MM.1S (cell line): Measurements from ENCODE around the gene HOOK2.

Experiments
- DNase-seq: peaks from one replicate; pipeline ENCODE4 v3.0.0-alpha.2; 2015
- H2AFZ ChIP-seq: fragments of 300-600 bp; sonication (generic); 2 replicates; pipeline ENCODE4 v1.6.0; 2016; ENCODE audit warnings: antibody characterized with exemption, low read length
- H3F3A ChIP-seq: fragments of 300-600 bp; sonication (generic); 2 replicates; pipeline ENCODE4 v1.6.1; 2016; ENCODE audit warnings: mild to moderate bottlenecking, antibody characterized with exemption, low read length, moderate library complexity, mixed read lengths; ENCODE audit not compliant: insufficient read depth
- H3K27ac ChIP-seq: fragments of 300-600 bp; sonication (generic); 2 replicates; pipeline ENCODE4 v1.5.1; 2016; ENCODE audit warnings: mild to moderate bottlenecking, low read length
- H3K27me3 ChIP-seq: fragments of 300-600 bp; sonication (generic); replicated peaks from 2 replicates; pipeline ENCODE4 v1.6.0; 2016; ENCODE audit warnings: low read length; ENCODE audit not compliant: insufficient read depth
- H3K36me3 ChIP-seq: fragments of 300-600 bp; sonication (generic); replicated peaks from 2 replicates; pipeline ENCODE4 v1.6.1; 2016; ENCODE audit warnings: mild to moderate bottlenecking, low read length, mixed read lengths; ENCODE audit not compliant: insufficient read depth
- H3K4me1 ChIP-seq: fragments of 300-600 bp; sonication (generic); 2 replicates; pipeline ENCODE4 v1.6.1; 2016; ENCODE audit warnings: low read length, mixed read lengths
- H3K4me2 ChIP-seq: fragments of 300-600 bp; sonication (generic); 2 replicates; pipeline ENCODE4 v1.6.0; 2016; ENCODE audit warnings: low read depth, low read length
- H3K4me3 ChIP-seq: fragments of 300-600 bp; sonication (generic); 2 replicates; pipeline ENCODE4 v1.5.1; 2016; ENCODE audit warnings: low read length, mixed read lengths
- H3K79me2 ChIP-seq: fragments of 300-600 bp; sonication (generic); 2 replicates; pipeline ENCODE4 v1.6.1; 2016; ENCODE audit warnings: mixed run types, low read length, mixed read lengths
- H3K9ac ChIP-seq: fragments of 300-600 bp; sonication (generic); 2 replicates; pipeline ENCODE4 v1.6.1; 2016; ENCODE audit warnings: low read length, mixed read lengths
- H3K9me2 ChIP-seq: fragments of 300-600 bp; sonication (generic); replicated peaks from 2 replicates; pipeline ENCODE4 v1.6.1; 2016; ENCODE audit warnings: mild to moderate bottlenecking, low read length, mixed read lengths; ENCODE audit not compliant: insufficient read depth
- H3K9me3 ChIP-seq: fragments of 300-600 bp; sonication (generic); replicated peaks from 2 replicates; pipeline ENCODE4 v1.6.1; 2016; ENCODE audit warnings: mild to moderate bottlenecking, low read length, mixed read lengths; ENCODE audit not compliant: insufficient read depth
- H4K20me1 ChIP-seq: fragments of 300-600 bp; sonication (generic); 2 replicates; pipeline ENCODE4 v1.6.1; 2016; ENCODE audit warnings: mild to moderate bottlenecking, low read length, moderate library complexity, mixed read lengths; ENCODE audit not compliant: insufficient read depth
- CTCF ChIP-seq: fragments of 300-600 bp; sonication (generic); IDR thresholded peaks from 2 replicates; pipeline ENCODE4 v1.5.1; 2016; ENCODE audit warnings: antibody characterized with exemption, low read length, mixed read lengths
- EZH2 ChIP-seq: fragments of 300-600 bp; sonication (generic); optimal IDR thresholded peaks from 2 replicates; pipeline ENCODE3; 2017; ENCODE audit warnings: low read depth, mild to moderate bottlenecking, antibody characterized with exemption, low read length, mixed read lengths
- EZH2phosphoT487 ChIP-seq: fragments of 300-600 bp; sonication (generic); IDR thresholded peaks from 2 replicates; pipeline ENCODE4 v1.6.1; 2018; ENCODE audit warnings: antibody characterized with exemption, low read length

The HOOK2 gene

GRCh38 chr19:12756150-12756883, 19.0 kb downstream of the HOOK2 start:
- Histone ChIP-seq H3K79me2 (no peaks in the 10 kb centered on the region), H2AFZ (no peak overlapping the region), H3K4me2 (no peak overlapping the region), H3K27me3 (peaks cover 45% of the 10 kb centered on the region), H3K9me2 (no peaks in the 10 kb centered on the region), H3K4me3 (no peak overlapping the region), H3K9ac (no peak overlapping the region), H3K4me1 (no peaks in the 10 kb centered on the region), H3K36me3 (no peaks in the 10 kb centered on the region), H3F3A (no peaks in the 10 kb centered on the region), H4K20me1 (no peaks in the 10 kb centered on the region), H3K27ac (no peak overlapping the region), H3K9me3 (no peaks in the 10 kb centered on the region)
- TF ChIP-seq EZH2phosphoT487 = no peak
- no peak for TF ChIP-seq EZH2
- TF ChIP-seq CTCF = no peak
- DNase-seq = no peak

GRCh38 chr19:12754465-12755196, 20.7 kb downstream of the HOOK2 start:
- H3K27ac ChIP-seq = no peak overlapping the region
- H3K27me3 ChIP-seq = peaks cover 62% of the 10 kb centered on the region
- no peaks in the 10 kb centered on the region for H3K79me2 ChIP-seq
- no peaks in the 10 kb centered on the region for H3K9me3 ChIP-seq
- H3F3A ChIP-seq = no peaks in the 10 kb centered on the region
- no peaks in the 10 kb centered on the region for H3K9me2 ChIP-seq
- H3K4me3 ChIP-seq = no peak overlapping the region
- H3K4me1 ChIP-seq = no peaks in the 10 kb centered on the region
- no peak for TF ChIP-seq EZH2
- no peak for TF ChIP-seq CTCF
- TF ChIP-seq EZH2phosphoT487 = no peak
- H2AFZ ChIP-seq = no peak overlapping the region
- no peak for DNase-seq
- H3K36me3 ChIP-seq = no peaks in the 10 kb centered on the region
- no peak overlapping the region for H3K4me2 ChIP-seq
- no peaks in the 10 kb centered on the region for H4K20me1 ChIP-seq
- H3K9ac ChIP-seq = no peak overlapping the region

GRCh38 chr19:12752056-12752781, 23.1 kb downstream of the HOOK2 start:
- H3K4me2 ChIP-seq = no peak overlapping the region

More at GRCh38 chr19:12752056-12752781, 23.1 kb downstream of the HOOK2 start:
- H3K36me3 ChIP-seq = no peaks in the 10 kb centered on the region
- no peaks in the 10 kb centered on the region for H4K20me1 ChIP-seq
- H3K9me3 ChIP-seq = no peaks in the 10 kb centered on the region
- peaks cover 63% of the 10 kb centered on the region for H3K27me3 ChIP-seq
- no peak overlapping the region for H2AFZ ChIP-seq
- H3K9ac ChIP-seq = no peak overlapping the region
- H3K4me3 ChIP-seq = no peak overlapping the region
- no peak overlapping the region for H3K27ac ChIP-seq
- H3K4me1 ChIP-seq = no peaks in the 10 kb centered on the region
- no peaks in the 10 kb centered on the region for H3K9me2 ChIP-seq
- DNase-seq = no peak
- no peaks in the 10 kb centered on the region for H3F3A ChIP-seq
- TF ChIP-seq EZH2phosphoT487 (no peak), EZH2 (no peak), CTCF (no peak)
- H3K79me2 ChIP-seq = no peaks in the 10 kb centered on the region
